Prostate gland (tissue), 2 donors: ENCODE data around the gene ZFAND3.

Experiments
- CTCF ChIP-seq, 4 experiments: fragments of 200-600 bp in 2 of 4; fragments of 450-650 bp in 2 of 4; sonication (generic) in 2 of 4; IDR thresholded peaks; 1 replicate in 3 of 4; 2 replicates in 1 of 4; pipeline ENCODE4 v1.5.1; 2016 to 2019; ENCODE audit warnings: antibody characterized with exemption in 4 of 4, mild to moderate bottlenecking in 2 of 4, moderate library complexity in 2 of 4
- POLR2A ChIP-seq: fragments of 450-650 bp; IDR thresholded peaks from one replicate; pipeline ENCODE4 v1.6.1; 2016; ENCODE audit warnings: antibody characterized with exemption, mild to moderate bottlenecking
- POLR2AphosphoS5 ChIP-seq: sonication (generic); formaldehyde crosslinking; IDR thresholded peaks from one replicate; pipeline ENCODE4 v1.6.1; 2017; ENCODE audit warnings: antibody characterized with exemption

- no peak for TF ChIP-seq CTCF (IDR thresholded peaks at IDR 0.05)
- no peak for TF ChIP-seq POLR2AphosphoS5
- TF ChIP-seq POLR2A: no peak
Observed at GRCh38 chr6:38055203-38055589, 235.7 kb downstream of the ZFAND3 start.
